ENCODE measurements around the gene HES5. TPM values are rescaled to one million over a fixed set of nuclear protein-coding genes. Genes with fewer than 3 reads are reported as not detected.
A peak's percentile ranks its signal among the peaks of the same experiment; 100 is the strongest.

HES5 gene
- total RNA-seq, 1 donor from 2014 or later, result not detected

- no peaks in the 10 kb centered on the region for H3K36me3 Mint-ChIP-seq (ENCODE audit: unreplicated experiment)
- H3K4me1 Mint-ChIP-seq (ENCODE audit: unreplicated experiment), result peaks cover 45% of the 10 kb centered on the region
- no peaks in the 10 kb centered on the region for H3K27me3 Mint-ChIP-seq (ENCODE audit: unreplicated experiment)
- DNase-seq (ENCODE audit: extremely low spot score, unreplicated experiment), result no peak
- H3K27ac Mint-ChIP-seq (ENCODE audit: unreplicated experiment), result no peak overlapping the region
- no peak for TF ChIP-seq CTCF (IDR thresholded peaks at IDR 0.05)
- H3K9me3 Mint-ChIP-seq (ENCODE audit: unreplicated experiment), result no peaks in the 10 kb centered on the region
- H3K4me3 Mint-ChIP-seq (ENCODE audit: unreplicated experiment), result no peak overlapping the region
These were observed 2.6 kb upstream of the HES5 start for GRCh38 chr1:2532485-2533160.

- H3K9me3 Mint-ChIP-seq (ENCODE audit: unreplicated experiment), result no peaks in the 10 kb centered on the region
- no peak overlapping the region for H3K27ac Mint-ChIP-seq (ENCODE audit: unreplicated experiment)
- H3K4me3 Mint-ChIP-seq (ENCODE audit: unreplicated experiment), result no peak overlapping the region
- no peak for TF ChIP-seq CTCF (IDR thresholded peaks at IDR 0.05)
- no peaks in the 10 kb centered on the region for H3K27me3 Mint-ChIP-seq (ENCODE audit: unreplicated experiment)
- peaks cover 55% of the 10 kb centered on the region for H3K4me1 Mint-ChIP-seq (ENCODE audit: unreplicated experiment)
- no peaks in the 10 kb centered on the region for H3K36me3 Mint-ChIP-seq (ENCODE audit: unreplicated experiment)
- DNase-seq (ENCODE audit: extremely low spot score, unreplicated experiment), result no peak
These were observed 674 bp upstream of the HES5 start for GRCh38 chr1:2530513-2531361.

GRCh38 chr1:2528966-2529783 is 888 bp downstream of the HES5 start:
- H3K4me1 Mint-ChIP-seq (ENCODE audit: unreplicated experiment), result peaks cover 53% of the 10 kb centered on the region
- H3K27ac Mint-ChIP-seq (ENCODE audit: unreplicated experiment), result no peak overlapping the region
- no peak for DNase-seq (ENCODE audit: extremely low spot score, unreplicated experiment)
- no peaks in the 10 kb centered on the region for H3K27me3 Mint-ChIP-seq (ENCODE audit: unreplicated experiment)
- H3K9me3 Mint-ChIP-seq (ENCODE audit: unreplicated experiment), result no peaks in the 10 kb centered on the region
- no peaks in the 10 kb centered on the region for H3K36me3 Mint-ChIP-seq (ENCODE audit: unreplicated experiment)
- no peak for TF ChIP-seq CTCF (IDR thresholded peaks at IDR 0.05)
- H3K4me3 Mint-ChIP-seq (ENCODE audit: unreplicated experiment), result peak overlapping the region; percentile 40

GRCh38 chr1:2528611-2528965 is 1.5 kb downstream of the HES5 start:
- Mint-ChIP-seq H3K4me1 (ENCODE audit: unreplicated experiment) (peaks cover 51% of the 10 kb centered on the region), H3K36me3 (ENCODE audit: unreplicated experiment) (no peaks in the 10 kb centered on the region), H3K27me3 (ENCODE audit: unreplicated experiment) (no peaks in the 10 kb centered on the region), H3K9me3 (ENCODE audit: unreplicated experiment) (no peaks in the 10 kb centered on the region), H3K27ac (ENCODE audit: unreplicated experiment) (no peak overlapping the region), H3K4me3 (ENCODE audit: unreplicated experiment) (no peak overlapping the region)
- TF ChIP-seq CTCF (IDR thresholded peaks at IDR 0.05), result no peak
- no peak for DNase-seq (ENCODE audit: extremely low spot score, unreplicated experiment)
